Ovary (tissue), 3 donors: ENCODE data around the gene GRK5.

Experiments used
- CTCF ChIP-seq, 3 donors: fragments of 450-650 bp in 2 of 3; fragments of 200-600 bp in 1 of 3; IDR thresholded peaks; one replicate each; pipeline versions ENCODE4 v1.5.1 to v1.8.0; 2016 to 2022; ENCODE audit warnings: antibody characterized with exemption in 3 of 3, mild to moderate bottlenecking in 1 of 3
- EP300 ChIP-seq: sonication (generic); formaldehyde crosslinking; IDR thresholded peaks from one replicate; pipeline ENCODE4 v1.6.1; 2017; ENCODE audit warnings: antibody characterized with exemption
- POLR2A ChIP-seq: fragments of 450-650 bp; IDR thresholded peaks from one replicate; pipeline ENCODE4 v1.6.1; 2017; ENCODE audit warnings: antibody characterized with exemption, mild to moderate bottlenecking, moderate library complexity
- donor health status: DM: no; HTN: no; CAD: no.

GRCh38 chr10:119377451-119377957 lies 170.1 kb downstream of the GRK5 start:
- TF ChIP-seq POLR2A (no peak), CTCF (IDR thresholded peaks at IDR 0.05) (no peak), EP300 (no peak)
